HTR-8/SVneo (cell line): Measurements from ENCODE around the gene PON3.
A peak's percentile ranks its signal among the peaks of the same experiment; 100 is the strongest.

ENCODE experiments used
- DNase-seq: peaks from one replicate; pipeline ENCODE4 v3.0.0; 2011; ENCODE audit warnings: low spot score, mixed read lengths; ENCODE audit not compliant: insufficient read length
- FAIRE-seq: peaks from 2 replicates; lab custom pipeline; 2011; peaks lifted over from hg19 to GRCh38; lab: Jason Lieb, UNC

Gene PON3

DNA sequence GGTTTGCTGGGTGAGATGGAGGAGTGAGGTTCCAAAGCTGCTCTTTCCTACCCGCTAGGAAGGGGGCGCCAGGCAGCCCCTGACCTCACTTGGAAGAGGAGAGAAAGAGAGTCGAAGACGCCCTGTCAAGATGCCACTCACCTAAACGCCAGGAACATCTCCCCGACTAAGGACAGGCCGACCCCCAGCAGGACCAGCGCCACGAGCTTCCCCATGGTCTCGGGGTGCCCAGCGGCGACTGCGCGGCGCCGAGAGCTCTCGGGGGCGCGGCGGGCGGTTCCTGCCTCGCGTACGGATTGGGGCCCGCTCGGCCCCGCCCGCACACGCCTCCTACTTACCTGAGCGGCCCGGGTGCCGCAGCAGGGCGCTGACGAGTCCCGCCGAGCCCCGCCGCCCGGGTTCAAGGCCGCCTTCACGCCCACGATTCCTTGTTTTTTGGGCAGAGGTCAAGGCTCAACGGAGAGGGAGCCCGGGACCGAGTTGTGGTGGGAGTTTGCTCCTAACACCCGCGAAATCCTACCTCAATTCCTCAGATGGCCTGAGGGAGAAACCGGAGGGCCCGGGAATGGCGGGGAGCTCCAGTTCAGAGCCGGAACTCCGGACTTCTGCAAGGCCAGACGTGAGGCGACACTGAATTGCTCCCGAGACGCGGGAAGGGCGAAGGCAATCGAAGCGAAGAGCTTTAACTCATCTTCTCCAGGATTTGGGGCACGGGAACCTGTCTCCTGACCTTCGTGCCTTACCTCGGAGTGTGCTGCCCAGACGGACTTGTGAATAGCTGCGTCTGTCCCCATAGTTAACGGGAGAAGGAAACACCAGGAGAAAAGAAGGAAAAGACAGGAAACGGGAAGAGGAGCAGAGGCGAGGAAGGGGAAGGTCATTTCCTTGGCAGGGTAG, at the start of gene PON3:
TSS of gene PON3 (minus strand) at position 240 of the 897 bp plus-strand sequence. CDS start at position 215, 25 bp downstream.
- no peak for FAIRE-seq

DNA sequence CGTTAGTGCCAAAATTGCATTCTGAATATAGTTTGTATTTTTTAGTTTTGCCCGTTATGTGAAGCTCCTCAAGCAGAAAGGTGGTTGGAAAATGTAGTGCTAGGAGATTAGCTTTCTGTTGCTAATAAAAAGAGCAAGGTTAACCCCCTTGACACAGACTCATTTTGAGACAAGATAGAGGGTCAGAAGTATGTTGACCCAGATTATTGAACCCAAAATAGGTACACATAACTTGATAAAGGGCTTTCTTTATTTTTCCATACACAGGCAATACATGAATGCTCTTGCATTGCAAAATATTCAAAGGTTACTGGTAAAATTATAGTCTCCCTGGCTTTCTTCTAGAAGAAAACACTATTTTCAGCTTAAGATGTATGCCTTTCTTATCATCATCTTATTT, 48.6 kb upstream of the PON3 start:
- FAIRE-seq, result no peak

More for the DNA sequence above, at the start of gene PON3:
- no peak for DNase-seq

DNA sequence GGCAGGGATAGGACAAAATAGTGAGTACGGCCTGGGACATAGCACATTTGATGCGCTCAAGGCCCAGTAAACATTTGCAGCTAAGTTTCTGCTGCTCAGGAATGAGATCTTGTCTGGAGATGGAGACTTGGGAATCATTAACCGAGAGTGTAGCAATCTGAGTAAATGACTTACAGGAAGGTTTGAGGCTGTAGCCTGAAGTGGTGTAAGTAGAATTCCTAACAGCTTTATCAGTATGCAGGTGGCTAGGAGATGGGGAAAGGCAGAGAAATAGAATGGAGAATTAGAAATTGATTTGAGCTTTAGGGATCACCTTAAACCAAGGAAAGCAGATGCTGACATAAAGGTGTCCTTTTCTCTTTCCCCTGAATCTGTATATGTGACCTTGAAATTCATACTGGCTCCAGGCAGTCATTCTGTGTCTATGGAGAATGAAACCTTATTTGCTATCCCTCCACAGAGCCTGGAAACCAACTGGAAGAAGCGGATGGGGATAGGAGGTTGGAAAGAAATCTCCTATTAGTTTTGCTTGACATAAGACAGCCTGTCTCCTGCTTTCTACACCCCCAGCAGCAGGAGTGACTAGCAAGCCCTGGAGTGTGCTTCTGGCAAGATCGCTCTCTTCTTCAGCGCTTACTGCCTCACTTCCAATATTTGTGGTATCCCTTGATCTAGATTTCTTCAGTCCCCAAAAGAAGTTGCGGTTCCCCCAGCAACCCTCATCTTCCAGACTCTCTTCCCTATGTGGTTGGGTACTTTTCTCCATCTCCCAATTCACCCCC, 45.1 kb upstream of the PON3 start:
- DNase-seq, result no peak
- no peak for FAIRE-seq

More for the DNA sequence above, 48.6 kb upstream of the PON3 start:
- DNase-seq, result no peak

DNA sequence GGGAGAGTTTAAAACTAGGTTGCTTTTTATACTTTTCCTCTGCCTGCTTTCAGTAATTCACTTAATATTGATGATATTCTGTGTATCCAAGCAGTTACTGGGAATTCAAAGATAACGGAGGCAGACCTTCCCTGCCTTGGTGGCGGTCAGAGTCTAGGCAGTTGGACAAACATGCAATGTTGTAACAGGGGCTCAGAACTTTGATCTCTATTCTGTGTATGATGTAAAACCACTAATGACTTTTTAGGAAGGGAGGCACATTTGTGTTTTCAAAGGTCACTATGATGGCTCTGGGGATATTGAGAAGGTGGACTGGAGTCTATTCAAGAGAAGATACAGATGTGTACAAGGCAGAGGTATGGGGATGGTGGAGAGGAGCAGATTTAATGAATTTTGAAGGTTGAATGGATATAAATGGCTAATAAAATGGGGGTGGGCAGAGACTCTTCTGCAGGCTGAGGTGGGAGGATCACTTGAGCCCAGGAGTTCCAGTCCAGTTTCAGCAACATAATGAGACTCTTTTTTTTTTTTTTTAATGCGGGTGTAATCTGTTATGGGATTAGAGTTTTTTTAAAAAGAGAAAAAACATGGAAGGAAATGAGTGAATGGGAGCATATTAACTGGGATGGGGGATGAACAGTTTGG, 44.3 kb upstream of the PON3 start:
- DNase-seq, result no peak
- FAIRE-seq, result no peak

DNA sequence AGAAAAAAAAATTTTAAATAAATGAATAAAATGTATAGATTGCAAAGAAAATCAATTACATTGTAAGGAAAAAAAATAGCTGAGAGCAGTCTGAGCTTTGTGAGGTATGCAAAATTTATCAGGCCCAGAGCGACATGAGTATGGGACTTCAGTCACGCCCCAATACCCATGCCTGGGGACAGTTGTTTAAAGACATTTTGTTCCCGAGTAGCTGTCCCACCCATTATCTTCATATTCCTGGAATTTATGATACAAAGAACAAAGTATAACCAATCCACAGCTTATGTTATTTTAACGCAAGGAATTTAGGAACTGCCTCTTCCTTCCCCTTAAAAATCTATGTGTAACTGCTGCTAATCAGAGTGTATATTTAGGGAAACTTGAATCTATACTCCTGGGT, 40.2 kb upstream of the PON3 start:
- FAIRE-seq (no peak), DNase-seq (no peak)

DNA sequence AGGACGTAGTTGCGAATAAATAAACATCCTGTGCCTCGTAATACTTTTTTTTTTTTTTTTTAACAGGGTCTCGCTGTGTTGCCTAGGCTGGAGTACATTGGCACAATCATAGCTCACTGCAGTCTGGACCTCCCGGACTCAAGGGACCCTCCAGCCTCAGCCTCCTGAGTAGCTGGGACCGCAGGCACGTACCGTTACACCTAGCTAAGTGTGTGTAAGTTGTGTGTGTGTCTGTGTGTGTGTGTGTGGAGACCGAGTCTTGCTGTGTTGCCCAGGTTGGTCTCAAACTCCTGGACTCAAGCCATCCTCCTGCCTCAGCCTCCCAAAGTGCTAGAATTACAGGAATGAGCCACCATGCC, 39.2 kb upstream of the PON3 start:
- FAIRE-seq (no peak), DNase-seq (no peak)

DNA sequence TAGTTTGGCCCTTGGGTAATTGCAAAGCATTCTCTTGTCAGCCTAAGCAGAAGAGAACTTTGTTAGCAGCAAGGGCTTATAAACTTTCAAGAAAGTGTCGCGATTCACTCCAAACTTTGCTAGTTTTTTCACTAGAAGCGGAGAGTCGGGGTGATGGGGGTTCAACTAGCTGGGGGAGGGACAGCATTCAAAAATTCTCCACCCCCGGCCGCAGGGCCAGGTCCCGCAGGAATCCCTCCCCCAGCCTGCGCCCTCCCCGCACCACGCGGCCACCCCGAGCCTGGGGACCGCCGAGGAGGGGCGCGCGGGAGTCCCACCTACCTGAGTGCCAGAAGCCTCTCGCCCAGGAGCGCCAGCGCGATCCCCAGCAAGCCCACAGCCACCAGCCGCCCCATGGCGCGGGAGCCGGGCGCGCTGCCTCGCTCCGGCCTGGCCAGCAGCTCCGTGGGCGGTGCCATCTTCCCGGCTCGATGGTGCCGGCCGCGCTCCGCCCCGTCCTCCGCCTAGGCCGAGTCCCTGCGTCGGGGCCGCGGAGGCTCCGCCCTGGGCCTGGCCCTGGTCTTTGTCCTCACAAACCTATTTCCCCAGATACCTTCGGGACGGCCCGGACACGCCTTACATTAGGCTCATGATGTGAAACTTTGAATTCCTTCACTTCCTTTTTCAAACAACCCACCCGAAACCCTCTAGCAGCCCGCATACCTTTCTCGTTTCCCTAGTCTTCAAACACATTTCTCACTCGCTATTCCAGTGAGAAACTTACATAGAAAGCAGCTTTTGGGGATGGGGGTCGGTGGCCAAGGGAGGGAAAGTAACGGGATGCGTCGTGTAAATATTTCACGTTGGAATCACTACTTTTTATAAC, 38.6 kb upstream of the PON3 start, which contains the start of gene PON2:
TSS of gene PON2 (minus strand) at position 472 of the 865 bp plus-strand sequence. CDS start at position 395, 77 bp downstream.
- peak; percentile 64 for DNase-seq
- no peak for FAIRE-seq

DNA sequence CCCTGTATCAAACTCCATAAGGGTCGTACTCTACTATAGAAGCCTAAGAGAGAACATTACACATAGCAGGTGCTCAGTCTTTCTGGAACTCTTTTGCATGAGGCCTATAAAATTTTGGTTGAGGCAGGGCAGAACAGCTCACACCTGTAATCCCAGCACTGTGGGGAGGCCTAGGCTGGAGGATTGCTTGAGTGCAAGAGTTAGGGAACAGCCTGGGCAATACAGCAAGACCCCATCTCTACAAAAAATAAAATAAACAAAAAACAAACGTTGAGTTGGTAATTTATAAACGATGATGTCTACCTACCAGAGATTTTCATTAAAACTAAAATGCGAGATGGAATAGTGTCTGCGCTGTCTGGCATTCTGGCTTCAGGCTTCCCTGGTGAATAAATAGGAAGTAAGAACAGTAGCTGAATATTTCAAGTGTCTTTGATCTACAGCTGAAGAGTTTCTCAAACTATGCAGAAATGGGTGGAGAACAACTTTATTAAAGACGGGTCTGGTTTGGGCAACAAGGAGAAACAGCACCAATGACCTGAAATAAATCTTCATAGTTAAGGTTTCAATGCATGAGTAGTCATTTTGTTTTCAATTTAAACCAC, 37.9 kb upstream of the PON3 start:
- DNase-seq (no peak), FAIRE-seq (no peak)

DNA sequence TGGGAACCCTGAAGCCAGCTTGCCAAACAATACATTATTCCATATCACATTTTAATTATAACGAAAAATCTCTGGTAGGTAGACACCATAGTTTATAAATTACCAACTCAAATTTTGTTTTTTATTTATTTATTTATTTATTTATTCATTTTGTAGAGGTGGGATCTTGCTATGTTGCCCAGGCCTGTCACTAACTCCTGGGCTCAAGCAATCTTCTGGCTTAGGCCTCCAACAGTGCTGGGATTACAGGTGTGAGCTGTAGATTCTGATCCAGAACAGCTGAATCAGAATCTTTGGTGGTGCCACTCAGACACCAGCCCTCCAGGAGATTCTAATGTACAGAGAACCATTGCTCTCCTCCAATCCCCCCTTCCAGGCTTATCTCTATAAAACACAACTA, 37.0 kb upstream of the PON3 start:
- no peak for DNase-seq
- no peak for FAIRE-seq

DNA sequence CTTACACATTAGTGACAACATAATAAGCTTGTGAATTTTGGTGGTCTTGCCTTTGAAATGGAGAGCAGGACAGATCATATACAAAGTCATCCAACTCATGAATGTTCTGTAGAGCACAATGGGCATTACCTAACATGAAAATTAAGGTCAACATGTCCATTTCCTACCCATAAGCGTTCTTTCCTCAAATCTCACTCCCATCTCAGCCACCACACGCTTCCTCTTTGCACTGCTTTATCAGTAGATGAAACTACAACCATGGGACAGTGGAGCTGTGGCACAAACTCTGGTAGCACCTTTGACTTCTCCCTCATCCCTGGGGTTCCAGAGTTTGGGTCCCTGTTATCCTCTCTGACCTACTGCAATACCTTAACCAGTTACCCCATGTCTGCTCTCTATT, 36.4 kb upstream of the PON3 start:
- FAIRE-seq (no peak), DNase-seq (no peak)

DNA sequence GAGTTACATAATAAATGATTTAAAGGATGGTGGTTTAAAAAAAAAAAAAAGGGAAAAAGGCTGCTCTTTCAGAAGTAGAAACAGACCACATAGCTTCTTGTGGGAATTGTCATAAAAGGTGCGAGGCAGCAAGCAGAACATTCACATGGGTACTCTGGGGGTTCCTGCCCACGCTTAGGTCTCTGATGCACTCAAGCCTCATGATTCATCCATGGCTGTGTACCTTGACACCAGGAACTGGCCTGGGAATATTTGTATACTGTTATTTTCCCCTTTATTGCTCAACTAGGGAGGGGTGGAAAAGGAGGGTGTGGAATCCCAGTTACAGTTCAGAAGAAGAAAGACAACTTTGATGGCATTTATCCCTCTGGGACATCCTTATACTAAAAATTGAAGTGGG, 34.7 kb upstream of the PON3 start:
- DNase-seq (no peak), FAIRE-seq (no peak)

DNA sequence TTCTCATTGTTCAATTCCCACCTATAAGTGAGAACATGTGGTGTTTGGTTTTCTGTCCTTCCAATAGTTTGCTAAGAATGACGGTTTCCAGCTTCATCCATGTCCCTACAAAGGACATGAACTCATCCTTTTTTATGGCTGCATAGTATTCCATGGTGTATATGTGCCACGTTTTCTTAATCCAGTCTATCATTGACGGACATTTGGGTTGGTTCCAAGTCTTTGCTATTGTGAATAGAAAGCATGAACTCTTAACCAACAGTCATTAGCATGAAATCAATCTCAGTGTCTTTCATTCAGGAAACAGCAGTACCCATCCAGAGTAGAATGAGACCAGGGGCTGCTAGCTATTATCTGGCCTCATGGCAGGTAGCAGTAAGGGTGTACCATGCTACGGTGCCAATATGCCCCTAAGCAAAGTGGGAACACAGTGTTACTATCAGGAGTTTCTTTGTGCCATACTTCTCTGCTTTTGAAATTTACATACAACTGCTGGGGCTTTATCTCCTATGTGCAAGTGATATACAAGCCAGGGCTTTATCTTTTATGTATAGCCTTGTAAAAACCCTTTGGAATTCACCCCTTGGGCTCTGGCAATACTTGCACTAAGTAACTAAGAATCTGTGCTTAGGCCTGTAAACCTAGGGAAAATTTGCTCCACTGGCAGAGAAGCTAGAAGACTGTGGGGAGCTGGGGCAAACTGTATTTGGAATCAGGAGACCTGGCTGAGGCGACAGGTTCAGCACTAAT, 33.2 kb upstream of the PON3 start:
- no peak for DNase-seq
- no peak for FAIRE-seq

DNA sequence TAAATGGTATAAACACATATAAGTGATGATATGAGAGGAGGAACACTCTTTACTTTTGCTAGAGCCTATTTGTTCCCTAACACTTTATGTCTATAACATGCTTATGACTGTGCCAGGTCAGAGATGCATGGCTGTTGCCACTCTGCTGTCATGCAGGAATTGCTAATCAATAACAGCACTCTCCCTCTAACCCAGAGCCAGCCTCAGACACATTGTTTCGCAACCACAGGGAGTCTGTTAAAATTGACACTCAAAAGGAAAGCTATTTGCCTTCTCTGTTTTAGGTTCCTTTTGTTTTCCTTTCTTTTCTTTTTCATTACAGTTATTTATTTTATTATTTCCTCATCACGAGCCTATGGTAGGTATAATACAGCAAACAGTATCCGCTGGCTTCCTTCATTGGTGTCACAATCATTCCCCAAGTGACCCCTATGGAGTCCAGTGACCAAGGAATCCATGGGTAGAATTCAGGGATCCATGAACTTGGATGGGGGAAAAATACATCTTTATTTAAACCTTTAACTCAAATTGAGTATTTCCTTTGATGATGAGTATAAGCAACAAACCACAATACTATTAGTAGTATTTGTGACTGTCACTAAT, 31.8 kb upstream of the PON3 start:
- no peak for DNase-seq
- no peak for FAIRE-seq

DNA sequence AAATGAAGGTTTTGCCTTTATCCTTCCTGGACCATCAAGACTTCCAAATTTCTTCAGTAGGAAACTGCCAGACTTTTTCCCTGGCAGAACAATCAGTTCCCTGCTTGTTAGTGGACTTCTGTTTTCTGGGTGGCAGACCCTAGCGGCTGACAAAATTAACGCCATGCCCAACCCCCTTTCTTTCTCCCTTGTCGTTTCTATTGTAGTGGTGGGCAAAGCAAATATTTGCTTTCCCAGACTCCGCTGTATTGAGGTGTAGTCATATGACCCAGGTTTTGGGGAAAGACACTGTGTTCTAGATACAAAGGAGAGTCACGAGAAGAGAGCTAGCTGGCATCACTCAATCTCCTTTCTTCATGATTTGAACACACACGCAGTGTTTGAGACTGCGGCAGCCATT, 31.0 kb upstream of the PON3 start:
- FAIRE-seq (no peak), DNase-seq (no peak)

DNA sequence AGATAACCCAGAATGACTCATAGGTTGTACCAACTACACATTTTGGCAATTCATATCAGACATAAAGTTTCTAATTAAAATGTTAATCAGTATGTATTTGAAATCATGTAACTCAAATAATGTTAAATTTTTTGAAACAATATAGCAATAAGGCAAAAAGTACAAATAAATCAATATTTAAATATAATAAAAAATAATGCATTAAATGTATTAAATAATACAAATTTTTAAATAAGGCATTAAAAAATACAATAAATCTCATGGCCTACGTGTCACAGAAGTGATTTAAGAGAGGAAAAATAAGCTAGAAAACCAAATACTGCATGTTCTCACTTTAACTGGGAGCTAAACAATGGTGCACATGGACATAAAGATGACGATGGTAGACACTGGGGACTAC, 29.5 kb upstream of the PON3 start:
- no peak for FAIRE-seq
- DNase-seq, result no peak

DNA sequence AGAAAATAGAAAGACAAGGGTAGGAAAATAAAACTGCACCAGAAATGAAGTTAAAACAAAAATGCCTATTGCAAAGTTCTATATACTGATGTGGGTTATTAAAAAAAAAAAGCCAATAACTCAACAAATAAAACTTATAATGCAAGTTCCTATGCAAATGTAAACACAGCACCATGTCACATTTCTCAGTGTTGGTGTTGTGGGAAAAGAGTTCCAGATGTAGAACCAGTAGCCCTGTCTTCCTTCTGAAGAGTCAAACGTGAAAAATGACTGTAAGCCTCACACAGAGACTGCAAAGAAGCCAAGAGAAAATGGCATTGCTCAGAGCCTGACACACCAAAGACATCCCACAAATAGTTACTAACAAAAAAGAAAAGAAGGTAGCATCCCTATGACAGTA, 28.5 kb upstream of the PON3 start:
- FAIRE-seq (no peak), DNase-seq (no peak)

DNA sequence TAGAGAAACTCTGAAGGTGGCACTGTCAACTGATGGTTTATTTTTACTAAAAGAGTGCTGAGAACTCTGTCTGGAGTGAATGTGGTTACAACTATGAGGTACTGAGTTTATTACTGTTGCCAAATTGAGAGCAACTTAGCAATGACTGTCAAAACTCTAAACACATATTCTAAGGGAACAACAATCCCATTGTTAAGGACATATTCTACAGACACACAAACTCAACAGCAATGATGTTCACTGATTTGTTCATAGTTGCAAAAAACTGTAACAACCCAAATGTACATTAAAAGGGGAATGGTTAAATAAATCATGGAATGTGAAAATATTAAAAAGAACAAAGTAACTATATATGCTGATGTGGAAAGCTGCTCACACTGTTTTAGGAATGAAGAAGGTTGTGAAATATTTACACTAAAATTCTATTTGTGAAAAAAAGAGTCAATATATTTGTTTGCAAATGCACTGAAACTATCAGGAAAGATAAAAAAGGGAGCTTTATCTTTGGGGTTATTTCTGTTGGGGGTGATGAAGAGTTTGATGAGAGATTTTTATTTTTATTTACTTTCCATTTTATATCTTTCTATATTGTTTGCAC, 25.8 kb upstream of the PON3 start:
- DNase-seq, result no peak
- FAIRE-seq, result no peak
